Liver (tissue), 3 donors: ENCODE results near the gene PCYT1A.

Source experiments
- CTCF ChIP-seq: fragments of 150-350 bp; IDR thresholded peaks from 2 replicates; pipeline ENCODE4 v1.5.1; 2017; ENCODE audit warnings: improper control_type of control experiment, low read depth, low read length; ENCODE audit not compliant: missing input control
- TAF1 ChIP-seq: conservative IDR thresholded peaks from 2 replicates; pipeline ENCODE4 v1.6.1; 2016; ENCODE audit warnings: antibody characterized with exemption, mild to moderate bottlenecking
- YY1 ChIP-seq: IDR thresholded peaks from 2 replicates; pipeline ENCODE4 v1.6.1; 2016; ENCODE audit warnings: antibody characterized with exemption, mild to moderate bottlenecking
- donor health status: healthy.
- donor health status: healthy.

DNA sequence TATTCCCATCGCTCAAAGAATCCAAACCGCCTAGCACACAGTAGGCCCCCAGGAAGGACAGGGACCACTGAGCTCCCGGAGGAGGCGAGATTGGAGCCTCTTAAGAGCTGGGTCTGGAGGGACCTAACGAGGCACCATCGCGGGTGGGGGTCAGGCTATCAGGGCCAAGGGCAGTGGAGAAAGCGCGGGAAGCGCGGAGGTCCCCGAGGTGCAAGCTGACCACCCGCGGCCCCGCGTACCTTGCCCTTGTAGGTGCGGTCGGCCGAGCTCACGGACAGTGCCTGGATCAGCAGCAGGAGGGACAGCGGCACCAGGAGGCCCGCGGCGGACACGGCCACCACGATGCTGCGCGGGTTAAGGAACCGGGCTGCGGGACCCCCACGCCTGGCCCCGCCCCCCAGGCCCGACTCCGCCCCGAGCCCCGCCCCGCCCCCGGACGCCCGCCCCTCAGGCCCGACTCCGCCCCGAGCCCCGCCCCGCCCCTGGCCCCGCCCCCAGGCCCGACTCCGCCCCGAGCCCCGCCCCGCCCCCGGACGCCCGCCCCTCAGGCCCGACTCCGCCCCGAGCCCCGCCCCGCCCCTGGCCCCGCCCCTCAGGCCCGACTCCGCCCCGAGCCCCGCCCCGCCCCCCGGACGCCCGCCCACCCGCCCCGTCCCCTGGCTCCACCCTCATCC, 80.2 kb downstream of the PCYT1A start:
- TF ChIP-seq CTCF: no peak
- no peak for TF ChIP-seq YY1
- no peak for TF ChIP-seq TAF1
